Activated B cell treated with CpG ODN at 0.5 μM for 24 hours (primary cell): ENCODE results near the gene MS4A14. TPM values are rescaled to one million over a fixed set of nuclear protein-coding genes. Genes with fewer than 3 reads are reported as not detected.

Experiments used
- ATAC-seq: fragments of 200-7000 bp; cut with Tn5 transposase; one replicate; pipeline ENCODE4 v1.10.0; 2021; ENCODE audit warnings: low read depth, mild to moderate bottlenecking, moderate library complexity
- CTCF ChIA-PET: fragments of 350-600 bp; sonication (Branson Sonifier 250); formaldehyde crosslinking; loops from one replicate; lab custom pipeline; 2021; ENCODE audit warnings: antibody characterized with exemption; lab: Charles Lee
- POLR2A ChIA-PET: fragments of 350-600 bp; sonication (Branson Sonifier 250); formaldehyde crosslinking; loops from one replicate; lab custom pipeline; 2021; ENCODE audit warnings: antibody characterized with exemption; lab: Charles Lee
- DNase-seq: peaks from one replicate; pipeline ENCODE4 v3.0.0; 2022
- H3K27ac Mint-ChIP-seq: one replicate; pipeline ENCODE4 v1.8.0; 2020; ENCODE audit warnings: mixed read lengths
- H3K27me3 Mint-ChIP-seq: one replicate; pipeline ENCODE4 v1.8.0; 2021; ENCODE audit warnings: mixed read lengths
- H3K36me3 Mint-ChIP-seq: one replicate; pipeline ENCODE4 v1.8.0; 2021; ENCODE audit warnings: low read depth, mixed read lengths
- H3K4me1 Mint-ChIP-seq: one replicate; pipeline ENCODE4 v1.8.0; 2021; ENCODE audit warnings: mixed read lengths
- H3K4me3 Mint-ChIP-seq: one replicate; pipeline ENCODE4 v1.8.0; 2020; ENCODE audit warnings: mild to moderate bottlenecking, mixed read lengths
- H3K9me3 Mint-ChIP-seq: one replicate; pipeline ENCODE4 v1.8.0; 2020; ENCODE audit warnings: mixed read lengths
- intact Hi-C: fragments of 100-400 bp; cut with micrococcal nuclease; formaldehyde crosslinking; loops from one replicate; pipeline ENCODE4 v1.15.1; 2024
- total RNA-seq: library from RNA; stranded (reverse); gene quantifications from 2 replicates; pipeline ENCODE4 v1.2.3, GENCODE V29; 2022
- TF ChIP-seq, protein P1 (sequence below): fragments of 200-600 bp; IDR thresholded peaks from one replicate; pipeline ENCODE4 v1.8.0; 2022; ENCODE audit warnings: antibody characterized with exemption, mild to moderate bottlenecking

Gene MS4A14, protein sequence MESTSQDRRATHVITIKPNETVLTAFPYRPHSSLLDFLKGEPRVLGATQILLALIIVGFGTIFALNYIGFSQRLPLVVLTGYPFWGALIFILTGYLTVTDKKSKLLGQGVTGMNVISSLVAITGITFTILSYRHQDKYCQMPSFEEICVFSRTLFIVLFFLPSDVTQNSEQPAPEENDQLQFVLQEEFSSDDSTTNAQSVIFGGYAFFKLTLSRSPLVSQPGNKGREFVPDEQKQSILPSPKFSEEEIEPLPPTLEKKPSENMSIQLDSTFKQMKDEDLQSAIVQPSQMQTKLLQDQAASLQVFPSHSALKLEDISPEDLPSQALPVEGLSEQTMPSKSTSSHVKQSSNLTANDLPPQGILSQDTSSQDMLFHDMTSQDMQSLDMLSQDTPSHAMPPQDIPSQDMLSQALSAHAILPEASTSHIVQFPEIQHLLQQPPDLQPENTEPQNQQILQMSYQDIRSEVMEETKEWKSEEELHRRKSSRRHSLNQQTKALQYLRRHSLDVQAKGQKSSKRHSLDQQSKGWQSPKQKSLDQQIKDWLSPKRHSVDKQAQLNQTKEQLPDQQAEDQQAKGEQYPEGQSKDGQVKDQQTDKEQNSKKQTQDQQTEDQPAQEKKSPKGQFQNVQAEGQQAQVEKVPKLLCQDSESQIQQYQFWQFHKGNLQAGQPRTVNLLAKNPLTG
- 4.6 and 4.9 TPM in 2 replicates for total RNA-seq

DNA sequence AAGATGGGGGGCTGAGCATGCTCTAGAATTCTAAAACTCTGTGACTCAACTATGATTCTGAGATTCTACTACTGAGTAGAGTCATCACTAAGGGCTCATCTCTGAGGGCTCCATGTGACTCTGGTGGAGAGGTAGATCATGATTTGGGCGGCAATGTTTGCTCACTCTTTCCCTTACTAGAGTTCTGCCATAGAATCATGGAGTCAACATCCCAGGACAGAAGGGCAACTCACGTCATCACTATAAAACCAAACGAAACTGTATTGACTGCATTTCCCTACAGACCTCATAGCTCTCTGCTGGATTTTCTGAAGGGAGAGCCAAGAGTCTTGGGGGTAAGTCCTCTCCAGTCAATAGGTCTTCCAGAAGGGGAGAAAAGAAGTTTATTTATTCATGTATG is at the start of gene MS4A14:
Gene MS4A14 (plus strand): TSS at position 78 of the 400 bp plus-strand sequence. CDS start 120 bp downstream, at position 198.
- peak; percentile 48 for ATAC-seq
- ChIA-PET CTCF (interaction anchor here (0.9 to 2.3 kb wide), 7 partner anchors 9 to 90 kb away, joined by 3 to 13 read pairs (median 5); partner anchors contain the start of gene MS4A1), POLR2A (interaction anchor here (0.8 to 3.8 kb wide), 24 partner anchors 8 to 236 kb away, joined by 3 to 156 read pairs (median 4); partner anchors contain the start of genes MS4A1 and MS4A7)
- H3K36me3 Mint-ChIP-seq: peaks cover 19% of the 10 kb centered on the region
- H3K9me3 Mint-ChIP-seq: no peaks in the 10 kb centered on the region
- TF ChIP-seq, protein P1, sequence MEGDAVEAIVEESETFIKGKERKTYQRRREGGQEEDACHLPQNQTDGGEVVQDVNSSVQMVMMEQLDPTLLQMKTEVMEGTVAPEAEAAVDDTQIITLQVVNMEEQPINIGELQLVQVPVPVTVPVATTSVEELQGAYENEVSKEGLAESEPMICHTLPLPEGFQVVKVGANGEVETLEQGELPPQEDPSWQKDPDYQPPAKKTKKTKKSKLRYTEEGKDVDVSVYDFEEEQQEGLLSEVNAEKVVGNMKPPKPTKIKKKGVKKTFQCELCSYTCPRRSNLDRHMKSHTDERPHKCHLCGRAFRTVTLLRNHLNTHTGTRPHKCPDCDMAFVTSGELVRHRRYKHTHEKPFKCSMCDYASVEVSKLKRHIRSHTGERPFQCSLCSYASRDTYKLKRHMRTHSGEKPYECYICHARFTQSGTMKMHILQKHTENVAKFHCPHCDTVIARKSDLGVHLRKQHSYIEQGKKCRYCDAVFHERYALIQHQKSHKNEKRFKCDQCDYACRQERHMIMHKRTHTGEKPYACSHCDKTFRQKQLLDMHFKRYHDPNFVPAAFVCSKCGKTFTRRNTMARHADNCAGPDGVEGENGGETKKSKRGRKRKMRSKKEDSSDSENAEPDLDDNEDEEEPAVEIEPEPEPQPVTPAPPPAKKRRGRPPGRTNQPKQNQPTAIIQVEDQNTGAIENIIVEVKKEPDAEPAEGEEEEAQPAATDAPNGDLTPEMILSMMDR: no peak
- no peaks in the 10 kb centered on the region for H3K27me3 Mint-ChIP-seq
- H3K4me1 Mint-ChIP-seq: peaks cover 66% of the 10 kb centered on the region
- intact Hi-C loops: loop anchor here (1.0 to 2.0 kb wide), 5 partner anchors 18 to 59 kb away; partner anchors contain the start of genes MS4A1 and MS4A7
- H3K27ac Mint-ChIP-seq: peak within 1 kb of the TSS; percentile 95
- H3K4me3 Mint-ChIP-seq: peak within 1 kb of the TSS; percentile 71
- DNase-seq: no peak

DNA sequence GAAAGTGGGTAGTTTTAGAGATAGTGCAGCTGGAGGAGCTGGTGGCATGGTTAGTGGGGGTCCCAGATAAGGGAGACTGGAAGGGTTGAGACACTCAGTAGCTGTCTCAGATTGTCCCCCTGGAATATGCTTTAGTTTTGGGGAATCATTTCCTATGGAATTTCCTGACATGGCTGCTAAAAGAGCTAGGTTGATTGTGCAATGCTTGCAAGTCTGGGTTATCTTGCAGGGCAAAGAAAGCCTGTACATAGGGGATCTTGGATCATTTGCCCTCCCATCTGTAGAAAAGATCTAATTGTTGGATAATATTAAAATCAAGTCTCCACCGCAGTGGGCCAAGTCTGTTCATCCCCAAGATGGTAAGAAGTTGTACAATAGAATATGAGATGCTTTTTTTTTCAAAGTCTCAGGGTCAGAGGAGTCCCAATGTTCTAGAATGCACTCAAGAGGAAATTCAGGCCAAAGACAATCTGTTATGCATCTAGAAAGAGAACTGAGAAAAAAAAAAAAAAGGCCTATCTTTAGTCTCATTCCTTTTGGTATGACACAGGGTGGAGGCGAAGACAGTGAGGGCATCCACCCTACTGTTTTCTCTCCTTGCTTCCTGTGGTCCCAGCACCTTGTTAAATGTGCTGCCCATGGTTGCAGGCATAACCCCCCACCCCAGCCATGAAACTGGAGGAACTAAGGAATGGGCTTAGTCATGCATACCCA is 49.0 kb upstream of the MS4A14 start:
- ChIA-PET POLR2A (interaction anchor here (1.9 to 3.0 kb wide), 2 partner anchors 16 to 109 kb away, joined by 6 to 13 read pairs; partner anchors contain the start of gene MS4A1), CTCF (interaction anchor here (0.9 to 8.6 kb wide), 17 partner anchors 13 to 416 kb away, joined by 3 to 125 read pairs (median 11); partner anchors contain the start of gene MS4A15)
- no peak overlapping the region for H3K4me3 Mint-ChIP-seq
- peaks cover 35% of the 10 kb centered on the region for H3K4me1 Mint-ChIP-seq
- ATAC-seq: peak; percentile 67
- H3K27ac Mint-ChIP-seq: no peak overlapping the region
- intact Hi-C loops: loop anchor here (1.0 to 10.0 kb wide), 4 partner anchors 14 to 522 kb away; no protein-coding TSS in a partner anchor
- H3K9me3 Mint-ChIP-seq: no peaks in the 10 kb centered on the region
- DNase-seq: no peak
- H3K36me3 Mint-ChIP-seq: no peaks in the 10 kb centered on the region
- TF ChIP-seq, protein P1: no peak
- H3K27me3 Mint-ChIP-seq: no peaks in the 10 kb centered on the region

DNA sequence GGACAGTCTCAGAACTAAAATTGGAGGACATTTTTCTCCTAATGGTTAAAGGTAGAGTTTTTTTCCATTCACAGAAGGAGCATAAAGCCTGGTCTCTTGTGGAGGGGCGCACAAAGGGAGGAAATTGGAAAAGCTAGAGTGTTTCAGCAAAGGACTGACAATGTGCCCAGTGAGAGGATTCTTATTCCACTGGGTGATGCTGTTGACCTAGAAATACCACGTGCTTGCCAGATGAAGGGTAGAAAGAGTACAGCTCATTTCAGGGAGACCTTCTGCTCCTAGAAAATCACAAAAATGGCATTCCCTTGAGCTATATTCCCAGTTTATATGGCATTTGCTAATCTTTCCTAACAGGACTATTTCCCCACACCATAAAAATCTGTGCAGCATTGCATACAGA is 48.1 kb upstream of the MS4A14 start:
- Mint-ChIP-seq H3K27me3 (no peaks in the 10 kb centered on the region), H3K27ac (no peak overlapping the region), H3K4me3 (no peak overlapping the region), H3K9me3 (no peaks in the 10 kb centered on the region), H3K4me1 (peaks cover 35% of the 10 kb centered on the region), H3K36me3 (no peaks in the 10 kb centered on the region)
- CTCF ChIA-PET: interaction anchor here (0.7 to 8.6 kb wide), 18 partner anchors 12 to 567 kb away, joined by 3 to 97 read pairs (median 6); partner anchors contain the start of gene MS4A15
- DNase-seq: no peak
- POLR2A ChIA-PET: interaction anchor here (1.4 to 3.0 kb wide), 3 partner anchors 15 to 111 kb away, joined by 4 to 13 read pairs (median 6); partner anchors contain the start of gene MS4A1
- TF ChIP-seq, protein P1: no peak
- intact Hi-C loops: loop anchor here (1.0 to 10.0 kb wide), 4 partner anchors 138 to 523 kb away; no protein-coding TSS in a partner anchor
- peak; percentile 54 for ATAC-seq

DNA sequence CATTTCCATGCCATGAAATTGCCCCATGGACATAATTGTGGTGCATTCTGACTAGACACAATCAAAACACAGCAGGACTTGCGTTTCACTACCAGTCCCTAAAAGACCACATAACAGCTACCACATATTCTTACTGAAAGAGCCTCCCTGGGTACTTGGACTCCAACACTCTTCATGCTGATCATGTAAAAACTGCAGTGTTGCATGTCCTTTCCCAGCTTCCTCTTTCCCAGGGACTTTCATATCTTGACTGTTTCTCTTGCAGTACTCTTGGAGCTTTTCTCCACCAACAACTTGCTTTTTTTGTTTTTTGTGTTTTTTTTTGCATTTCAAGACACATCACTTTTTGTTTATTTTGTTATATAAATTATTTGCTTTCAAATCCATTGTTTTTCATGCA is 46.3 kb upstream of the MS4A14 start:
- H3K36me3 Mint-ChIP-seq: no peaks in the 10 kb centered on the region
- no peaks in the 10 kb centered on the region for H3K27me3 Mint-ChIP-seq
- ATAC-seq (no peak), DNase-seq (no peak)
- intact Hi-C loops: loop anchor here (5.0 to 10.0 kb wide), 2 partner anchors 222 to 525 kb away; no protein-coding TSS in a partner anchor
- TF ChIP-seq, protein P1: no peak
- peaks cover 35% of the 10 kb centered on the region for H3K4me1 Mint-ChIP-seq
- H3K9me3 Mint-ChIP-seq: peaks cover 11% of the 10 kb centered on the region
- no peak overlapping the region for H3K27ac Mint-ChIP-seq
- ChIA-PET POLR2A (interaction anchor here (0.6 to 3.0 kb wide), 3 partner anchors 107 to 515 kb away, joined by 4 to 13 read pairs (median 4); partner anchors contain the start of gene MS4A1), CTCF (interaction anchor here (0.6 to 8.6 kb wide), 8 partner anchors 13 to 285 kb away, joined by 3 to 97 read pairs (median 26); no protein-coding TSS in a partner anchor)
- H3K4me3 Mint-ChIP-seq: no peak overlapping the region
